ENCODE data around the gene FPGS. TPM values are rescaled to one million over a fixed set of nuclear protein-coding genes. Genes with fewer than 3 reads are reported as not detected.

The FPGS gene, protein sequence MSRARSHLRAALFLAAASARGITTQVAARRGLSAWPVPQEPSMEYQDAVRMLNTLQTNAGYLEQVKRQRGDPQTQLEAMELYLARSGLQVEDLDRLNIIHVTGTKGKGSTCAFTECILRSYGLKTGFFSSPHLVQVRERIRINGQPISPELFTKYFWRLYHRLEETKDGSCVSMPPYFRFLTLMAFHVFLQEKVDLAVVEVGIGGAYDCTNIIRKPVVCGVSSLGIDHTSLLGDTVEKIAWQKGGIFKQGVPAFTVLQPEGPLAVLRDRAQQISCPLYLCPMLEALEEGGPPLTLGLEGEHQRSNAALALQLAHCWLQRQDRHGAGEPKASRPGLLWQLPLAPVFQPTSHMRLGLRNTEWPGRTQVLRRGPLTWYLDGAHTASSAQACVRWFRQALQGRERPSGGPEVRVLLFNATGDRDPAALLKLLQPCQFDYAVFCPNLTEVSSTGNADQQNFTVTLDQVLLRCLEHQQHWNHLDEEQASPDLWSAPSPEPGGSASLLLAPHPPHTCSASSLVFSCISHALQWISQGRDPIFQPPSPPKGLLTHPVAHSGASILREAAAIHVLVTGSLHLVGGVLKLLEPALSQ
- total RNA-seq (2021) (67.7 to 81.7 TPM (median 69.3 TPM) in 3 replicates), Bru-seq, nascent RNA (percentile 59 among the genes with signal in this experiment)
- long read RNA-seq, experiment 1, transcript FPGS-203 (15 exons, 2,279 nt) = major isoform, 274 of 377 reads
- long read RNA-seq, experiment 1, transcript FPGS-221 (14 exons, 2,160 nt) = minor isoform, 5 of 377 reads
- long read RNA-seq, experiment 1, transcript FPGS-201 (15 exons, 2,278 nt) = minor isoform, 21 of 377 reads
- long read RNA-seq, experiment 1, partial matches to known transcripts = 19 of 377 reads
- long read RNA-seq, experiment 1, other reads (novel, unspliced or antisense) = 55 of 377 reads
- long read RNA-seq, experiment 2, transcript FPGS-203 (15 exons, 2,279 nt) = major isoform, 29 of 71 reads
- long read RNA-seq, experiment 2, transcript FPGS-201 (15 exons, 2,278 nt) = minor isoform, 9 of 71 reads
- long read RNA-seq, experiment 2, partial matches to known transcripts = 16 of 71 reads
- long read RNA-seq, experiment 2, other reads (novel, unspliced or antisense) = 14 of 71 reads
- long read RNA-seq, experiment 3, partial matches to known transcripts = 2 of 3 reads
- long read RNA-seq, experiment 3, other reads (novel, unspliced or antisense) = 1 of 3 reads

DNA sequence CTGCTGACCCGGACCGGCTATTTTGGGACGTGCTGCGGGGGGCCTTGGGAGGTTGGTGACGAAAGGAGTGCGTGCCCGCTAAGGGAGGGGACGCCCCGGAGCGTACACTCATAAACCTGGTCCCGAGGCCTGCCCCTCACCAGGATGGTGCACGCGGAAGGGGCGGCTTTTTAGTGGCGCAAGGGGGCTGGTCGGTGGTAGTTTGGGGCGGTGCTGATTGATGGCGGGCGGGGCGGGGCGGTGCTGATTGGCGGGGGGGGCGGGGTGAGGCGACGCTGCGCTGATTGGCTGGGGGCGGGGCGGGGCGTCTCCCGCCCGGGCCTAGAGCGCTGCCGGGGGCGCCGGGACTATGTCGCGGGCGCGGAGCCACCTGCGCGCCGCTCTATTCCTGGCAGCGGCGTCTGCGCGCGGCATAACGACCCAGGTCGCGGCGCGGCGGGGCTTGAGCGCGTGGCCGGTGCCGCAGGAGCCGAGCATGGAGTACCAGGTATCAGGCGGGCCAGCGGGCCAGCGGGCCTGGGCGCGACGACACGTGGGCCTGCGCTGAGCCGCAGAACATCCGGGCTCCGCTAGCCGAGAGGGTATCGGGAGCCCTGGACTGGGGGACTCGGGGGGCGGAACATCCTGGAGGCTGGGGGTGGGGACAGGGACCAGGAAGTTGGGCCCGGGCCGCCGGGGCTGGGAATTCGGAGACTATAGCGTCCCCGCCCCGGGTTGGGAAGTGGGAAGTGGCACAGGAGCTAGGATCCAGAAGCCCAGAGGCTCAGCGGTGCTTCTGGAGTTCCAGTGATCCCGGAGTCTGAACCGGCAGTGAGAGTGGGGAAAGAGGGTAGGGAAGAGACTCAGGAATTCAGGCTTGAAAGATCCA, at the start of gene FPGS:
Gene FPGS, plus strand, starts transcription at position 307 of the 868 bp plus-strand sequence. Its CDS starts 43 bp downstream, at position 350.
- H3K4me1 Mint-ChIP-seq = peaks cover 8% of the 10 kb centered on the region
- ChIA-PET POLR2A (interaction anchor here (0.7 to 1.8 kb wide), 4 partner anchors 10 to 201 kb away, joined by 3 to 9 read pairs (median 3); no protein-coding TSS in a partner anchor), CTCF (interaction anchor here (1.0 to 2.8 kb wide), 13 partner anchors 10 to 122 kb away, joined by 3 to 17 read pairs (median 5); partner anchors contain the start of genes CDK9, ENG, ST6GALNAC4 and TOR2A)
- H3K27ac Mint-ChIP-seq = peak within 1 kb of the TSS; percentile 98
- peak; percentile 85 for DNase-seq (ENCODE audit: low spot score)
- no peaks in the 10 kb centered on the region for H3K27me3 Mint-ChIP-seq (ENCODE audit: low read depth)
- no peaks in the 10 kb centered on the region for H3K9me3 Mint-ChIP-seq
- ATAC-seq = peak; percentile 85
- peak within 1 kb of the TSS; percentile 99 for H3K4me3 Mint-ChIP-seq
- H3K36me3 Mint-ChIP-seq = peaks cover 11% of the 10 kb centered on the region
- no peak for TF ChIP-seq NR1H2 (CRISPR knock-in tag; IDR thresholded peaks at IDR 0.05)
- TF ChIP-seq, protein P1, sequence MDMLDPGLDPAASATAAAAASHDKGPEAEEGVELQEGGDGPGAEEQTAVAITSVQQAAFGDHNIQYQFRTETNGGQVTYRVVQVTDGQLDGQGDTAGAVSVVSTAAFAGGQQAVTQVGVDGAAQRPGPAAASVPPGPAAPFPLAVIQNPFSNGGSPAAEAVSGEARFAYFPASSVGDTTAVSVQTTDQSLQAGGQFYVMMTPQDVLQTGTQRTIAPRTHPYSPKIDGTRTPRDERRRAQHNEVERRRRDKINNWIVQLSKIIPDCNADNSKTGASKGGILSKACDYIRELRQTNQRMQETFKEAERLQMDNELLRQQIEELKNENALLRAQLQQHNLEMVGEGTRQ (CRISPR knock-in tag; IDR thresholded peaks at IDR 0.05) = peak; percentile 75
- TF ChIP-seq CREM (CRISPR knock-in tag; IDR thresholded peaks at IDR 0.05) = peak; percentile 54; the same call in 1 of the 2 replicates
- no peak for TF ChIP-seq ELF4 (CRISPR knock-in tag; IDR thresholded peaks at IDR 0.05; ENCODE audit: low read depth)
- no peak for TF ChIP-seq MXD4 (CRISPR knock-in tag; IDR thresholded peaks at IDR 0.05; ENCODE audit: borderline replicate concordance)
- peak; percentile 56; the same call in 1 of the 2 replicates for TF ChIP-seq ZNF423 (CRISPR knock-in tag; IDR thresholded peaks at IDR 0.05)
- TF ChIP-seq KAT7 (CRISPR knock-in tag; IDR thresholded peaks at IDR 0.05; ENCODE audit: borderline replicate concordance) = no peak
- no peak for TF ChIP-seq ZNF263 (CRISPR knock-in tag; IDR thresholded peaks at IDR 0.05; ENCODE audit: low read depth)
- TF ChIP-seq TP53 (CRISPR knock-in tag; IDR thresholded peaks at IDR 0.05) = no peak
- peak; percentile 89; the same call in 1 of the 2 replicates for TF ChIP-seq ZNF232 (CRISPR knock-in tag; IDR thresholded peaks at IDR 0.05)
- TF ChIP-seq ESRRA (CRISPR knock-in tag; IDR thresholded peaks at IDR 0.05; ENCODE audit: borderline replicate concordance) = no peak
- TF ChIP-seq JAZF1 (CRISPR knock-in tag; IDR thresholded peaks at IDR 0.05) = no peak
- TF ChIP-seq, protein P2, sequence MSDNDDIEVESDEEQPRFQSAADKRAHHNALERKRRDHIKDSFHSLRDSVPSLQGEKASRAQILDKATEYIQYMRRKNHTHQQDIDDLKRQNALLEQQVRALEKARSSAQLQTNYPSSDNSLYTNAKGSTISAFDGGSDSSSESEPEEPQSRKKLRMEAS (CRISPR knock-in tag; IDR thresholded peaks at IDR 0.05) = peak; percentile 97
- no peak for TF ChIP-seq RORB (CRISPR knock-in tag; IDR thresholded peaks at IDR 0.05)
- TF ChIP-seq, protein P3, sequence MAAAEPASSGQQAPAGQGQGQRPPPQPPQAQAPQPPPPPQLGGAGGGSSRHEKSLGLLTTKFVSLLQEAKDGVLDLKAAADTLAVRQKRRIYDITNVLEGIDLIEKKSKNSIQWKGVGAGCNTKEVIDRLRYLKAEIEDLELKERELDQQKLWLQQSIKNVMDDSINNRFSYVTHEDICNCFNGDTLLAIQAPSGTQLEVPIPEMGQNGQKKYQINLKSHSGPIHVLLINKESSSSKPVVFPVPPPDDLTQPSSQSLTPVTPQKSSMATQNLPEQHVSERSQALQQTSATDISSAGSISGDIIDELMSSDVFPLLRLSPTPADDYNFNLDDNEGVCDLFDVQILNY (CRISPR knock-in tag; IDR thresholded peaks at IDR 0.05) = 0 out of 2 replicates have a peak, but pooled peaks have one; percentile 49
- TF ChIP-seq, protein P4, sequence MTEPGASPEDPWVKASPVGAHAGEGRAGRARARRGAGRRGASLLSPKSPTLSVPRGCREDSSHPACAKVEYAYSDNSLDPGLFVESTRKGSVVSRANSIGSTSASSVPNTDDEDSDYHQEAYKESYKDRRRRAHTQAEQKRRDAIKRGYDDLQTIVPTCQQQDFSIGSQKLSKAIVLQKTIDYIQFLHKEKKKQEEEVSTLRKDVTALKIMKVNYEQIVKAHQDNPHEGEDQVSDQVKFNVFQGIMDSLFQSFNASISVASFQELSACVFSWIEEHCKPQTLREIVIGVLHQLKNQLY (CRISPR knock-in tag; IDR thresholded peaks at IDR 0.05) = no peak
- TF ChIP-seq JUN (CRISPR knock-in tag; IDR thresholded peaks at IDR 0.05) = no peak; the same call in 1 of the 2 replicates
- TF ChIP-seq, protein P5, sequence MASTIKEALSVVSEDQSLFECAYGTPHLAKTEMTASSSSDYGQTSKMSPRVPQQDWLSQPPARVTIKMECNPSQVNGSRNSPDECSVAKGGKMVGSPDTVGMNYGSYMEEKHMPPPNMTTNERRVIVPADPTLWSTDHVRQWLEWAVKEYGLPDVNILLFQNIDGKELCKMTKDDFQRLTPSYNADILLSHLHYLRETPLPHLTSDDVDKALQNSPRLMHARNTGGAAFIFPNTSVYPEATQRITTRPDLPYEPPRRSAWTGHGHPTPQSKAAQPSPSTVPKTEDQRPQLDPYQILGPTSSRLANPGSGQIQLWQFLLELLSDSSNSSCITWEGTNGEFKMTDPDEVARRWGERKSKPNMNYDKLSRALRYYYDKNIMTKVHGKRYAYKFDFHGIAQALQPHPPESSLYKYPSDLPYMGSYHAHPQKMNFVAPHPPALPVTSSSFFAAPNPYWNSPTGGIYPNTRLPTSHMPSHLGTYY (CRISPR knock-in tag; IDR thresholded peaks at IDR 0.05) = no peak
- TF ChIP-seq, protein P6, sequence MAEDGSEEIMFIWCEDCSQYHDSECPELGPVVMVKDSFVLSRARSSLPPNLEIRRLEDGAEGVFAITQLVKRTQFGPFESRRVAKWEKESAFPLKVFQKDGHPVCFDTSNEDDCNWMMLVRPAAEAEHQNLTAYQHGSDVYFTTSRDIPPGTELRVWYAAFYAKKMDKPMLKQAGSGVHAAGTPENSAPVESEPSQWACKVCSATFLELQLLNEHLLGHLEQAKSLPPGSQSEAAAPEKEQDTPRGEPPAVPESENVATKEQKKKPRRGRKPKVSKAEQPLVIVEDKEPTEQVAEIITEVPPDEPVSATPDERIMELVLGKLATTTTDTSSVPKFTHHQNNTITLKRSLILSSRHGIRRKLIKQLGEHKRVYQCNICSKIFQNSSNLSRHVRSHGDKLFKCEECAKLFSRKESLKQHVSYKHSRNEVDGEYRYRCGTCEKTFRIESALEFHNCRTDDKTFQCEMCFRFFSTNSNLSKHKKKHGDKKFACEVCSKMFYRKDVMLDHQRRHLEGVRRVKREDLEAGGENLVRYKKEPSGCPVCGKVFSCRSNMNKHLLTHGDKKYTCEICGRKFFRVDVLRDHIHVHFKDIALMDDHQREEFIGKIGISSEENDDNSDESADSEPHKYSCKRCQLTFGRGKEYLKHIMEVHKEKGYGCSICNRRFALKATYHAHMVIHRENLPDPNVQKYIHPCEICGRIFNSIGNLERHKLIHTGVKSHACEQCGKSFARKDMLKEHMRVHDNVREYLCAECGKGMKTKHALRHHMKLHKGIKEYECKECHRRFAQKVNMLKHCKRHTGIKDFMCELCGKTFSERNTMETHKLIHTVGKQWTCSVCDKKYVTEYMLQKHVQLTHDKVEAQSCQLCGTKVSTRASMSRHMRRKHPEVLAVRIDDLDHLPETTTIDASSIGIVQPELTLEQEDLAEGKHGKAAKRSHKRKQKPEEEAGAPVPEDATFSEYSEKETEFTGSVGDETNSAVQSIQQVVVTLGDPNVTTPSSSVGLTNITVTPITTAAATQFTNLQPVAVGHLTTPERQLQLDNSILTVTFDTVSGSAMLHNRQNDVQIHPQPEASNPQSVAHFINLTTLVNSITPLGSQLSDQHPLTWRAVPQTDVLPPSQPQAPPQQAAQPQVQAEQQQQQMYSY (CRISPR knock-in tag; IDR thresholded peaks at IDR 0.05) = no peak
- 0 out of 2 replicates have a peak, but pooled peaks have one; percentile 38 for TF ChIP-seq NFYB (CRISPR knock-in tag; conservative IDR thresholded peaks at IDR 0.05; ENCODE audit: low read depth)
- TF ChIP-seq, protein P7, sequence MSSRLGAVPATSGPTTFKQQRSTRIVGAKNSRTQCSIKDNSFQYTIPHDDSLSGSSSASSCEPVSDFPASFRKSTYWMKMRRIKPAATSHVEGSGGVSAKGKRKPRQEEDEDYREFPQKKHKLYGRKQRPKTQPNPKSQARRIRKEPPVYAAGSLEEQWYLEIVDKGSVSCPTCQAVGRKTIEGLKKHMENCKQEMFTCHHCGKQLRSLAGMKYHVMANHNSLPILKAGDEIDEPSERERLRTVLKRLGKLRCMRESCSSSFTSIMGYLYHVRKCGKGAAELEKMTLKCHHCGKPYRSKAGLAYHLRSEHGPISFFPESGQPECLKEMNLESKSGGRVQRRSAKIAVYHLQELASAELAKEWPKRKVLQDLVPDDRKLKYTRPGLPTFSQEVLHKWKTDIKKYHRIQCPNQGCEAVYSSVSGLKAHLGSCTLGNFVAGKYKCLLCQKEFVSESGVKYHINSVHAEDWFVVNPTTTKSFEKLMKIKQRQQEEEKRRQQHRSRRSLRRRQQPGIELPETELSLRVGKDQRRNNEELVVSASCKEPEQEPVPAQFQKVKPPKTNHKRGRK (CRISPR knock-in tag; IDR thresholded peaks at IDR 0.05; ENCODE audit: borderline replicate concordance) = no peak
- TF ChIP-seq FOXP1 (CRISPR knock-in tag; IDR thresholded peaks at IDR 0.05; ENCODE audit: borderline replicate concordance) = peak; percentile 85

Data from WTC11 (cell line).